HG03066 (cell line): ENCODE data around the gene PLCB1.

Experiments used
- ATAC-seq: cut with Tn5 transposase; IDR thresholded peaks from one replicate; pipeline ENCODE4 v1.9.1; 2021; ENCODE audit warnings: low read depth; ENCODE audit not compliant: unreplicated experiment

Gene PLCB1

GRCh38 chr20:8523684-8524083 is 391.6 kb downstream of the PLCB1 start:
- ATAC-seq = no peak

- ATAC-seq = no peak
Observed at GRCh38 chr20:8524101-8525016, 392.3 kb downstream of the PLCB1 start.

DNA sequence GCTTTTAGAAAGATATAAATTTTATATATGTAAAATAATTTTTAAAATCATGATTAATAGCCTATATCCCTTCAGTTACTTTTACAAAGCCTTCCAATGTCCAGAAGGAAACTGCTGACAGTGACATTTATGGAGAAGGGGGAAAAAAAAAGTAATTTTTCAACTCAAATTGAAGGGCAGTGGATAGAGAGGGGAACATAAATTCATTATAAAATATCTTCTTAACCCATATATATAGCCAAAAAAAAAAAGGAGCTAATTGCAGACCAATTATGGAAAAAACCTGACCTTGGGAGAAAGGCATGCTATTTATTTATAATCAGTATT is 392.9 kb downstream of the PLCB1 start:
- ATAC-seq = no peak

GRCh38 chr20:8526610-8527009 is 394.5 kb downstream of the PLCB1 start:
- no peak for ATAC-seq

GRCh38 chr20:8527998-8528723 is 396.1 kb downstream of the PLCB1 start:
- ATAC-seq = no peak

DNA sequence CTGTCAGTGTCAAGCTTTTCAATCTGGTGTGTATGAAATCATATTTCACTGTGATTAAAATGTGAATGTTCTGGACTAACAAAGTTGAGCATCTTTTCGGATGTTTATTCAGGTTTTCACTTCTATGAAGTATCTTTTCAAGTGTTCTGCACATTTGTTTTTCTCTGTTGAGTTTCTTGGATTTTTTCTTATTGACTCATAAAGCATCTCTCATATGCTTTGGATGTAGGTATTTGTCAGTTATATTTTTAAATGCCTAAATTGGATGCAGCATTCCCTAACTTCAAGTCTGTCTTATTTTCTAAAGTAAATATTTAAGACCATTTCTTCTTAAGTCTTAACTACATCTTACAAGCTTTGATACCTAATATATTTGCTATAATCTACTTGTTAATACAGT is 398.0 kb downstream of the PLCB1 start:
- ATAC-seq = no peak

DNA sequence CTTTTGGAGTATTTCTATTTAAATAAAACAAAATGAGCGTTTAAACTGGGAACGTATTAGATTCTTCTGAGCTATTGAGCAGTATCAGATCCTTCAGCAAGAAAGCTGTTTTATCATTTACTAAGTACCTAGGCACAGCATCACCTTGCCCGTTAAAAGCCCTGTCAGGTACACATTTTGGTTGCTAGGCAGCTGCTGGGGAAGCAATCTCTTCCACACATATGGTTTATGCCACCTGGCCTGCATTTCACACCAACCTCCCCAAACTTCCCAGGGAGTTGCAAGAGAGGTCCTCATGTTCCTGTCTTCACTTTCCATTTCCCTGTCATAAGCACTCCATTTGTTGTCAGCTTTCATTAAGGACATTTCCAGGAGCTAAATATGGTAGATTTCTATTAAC is 400.1 kb downstream of the PLCB1 start:
- ATAC-seq = no peak

DNA sequence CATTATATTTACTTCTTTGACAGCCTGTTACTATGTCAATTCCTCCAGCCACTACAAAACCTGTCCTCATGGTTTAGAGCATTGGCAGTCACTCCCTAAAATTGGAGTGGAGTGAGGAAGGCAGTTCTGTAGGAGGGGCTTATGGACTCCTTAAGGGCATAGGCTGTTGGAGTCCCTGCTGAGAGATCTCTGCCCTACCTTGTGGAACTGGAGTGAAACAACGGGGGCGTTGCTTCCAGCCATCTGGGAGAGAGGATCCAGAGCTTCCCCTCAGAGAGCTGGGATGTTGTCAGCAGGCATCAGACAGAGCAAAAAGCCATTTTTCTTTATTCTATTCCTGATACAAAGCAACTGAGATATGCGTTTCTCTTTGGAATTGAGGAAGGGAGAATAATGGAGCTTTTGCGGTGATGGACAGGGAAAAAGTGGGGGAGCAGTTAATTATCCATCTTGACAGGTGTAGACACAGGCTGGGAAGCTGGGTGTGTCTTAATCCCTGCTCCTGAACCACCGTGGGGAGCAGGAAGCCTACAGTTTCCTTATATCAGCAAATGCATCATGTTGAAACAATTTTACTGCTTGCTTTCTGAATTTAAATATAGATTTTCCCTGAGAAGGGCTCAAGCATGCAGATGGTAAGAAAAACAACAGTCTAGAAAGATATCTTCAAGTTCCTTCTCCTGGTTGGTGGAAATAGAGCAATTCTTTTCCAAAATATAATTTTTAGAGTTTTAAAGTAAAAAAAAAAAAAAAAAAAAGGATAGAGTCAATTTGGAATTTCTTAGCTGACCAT is 402.5 kb downstream of the PLCB1 start:
- no peak for ATAC-seq

GRCh38 chr20:8535403-8536261 is 403.6 kb downstream of the PLCB1 start:
- ATAC-seq = no peak

- no peak for ATAC-seq
Observed at GRCh38 chr20:8536262-8536618, 404.2 kb downstream of the PLCB1 start.

- no peak for ATAC-seq
Observed at GRCh38 chr20:8540466-8540865, 408.4 kb downstream of the PLCB1 start.

- ATAC-seq = no peak
Observed at GRCh38 chr20:8542110-8542486, 410.0 kb downstream of the PLCB1 start.

- no peak for ATAC-seq
Observed at GRCh38 chr20:8545212-8545611, 413.1 kb downstream of the PLCB1 start.

GRCh38 chr20:8547035-8547650 is 415.1 kb downstream of the PLCB1 start:
- no peak for ATAC-seq

GRCh38 chr20:8547968-8548588 is 416.0 kb downstream of the PLCB1 start:
- ATAC-seq = no peak

DNA sequence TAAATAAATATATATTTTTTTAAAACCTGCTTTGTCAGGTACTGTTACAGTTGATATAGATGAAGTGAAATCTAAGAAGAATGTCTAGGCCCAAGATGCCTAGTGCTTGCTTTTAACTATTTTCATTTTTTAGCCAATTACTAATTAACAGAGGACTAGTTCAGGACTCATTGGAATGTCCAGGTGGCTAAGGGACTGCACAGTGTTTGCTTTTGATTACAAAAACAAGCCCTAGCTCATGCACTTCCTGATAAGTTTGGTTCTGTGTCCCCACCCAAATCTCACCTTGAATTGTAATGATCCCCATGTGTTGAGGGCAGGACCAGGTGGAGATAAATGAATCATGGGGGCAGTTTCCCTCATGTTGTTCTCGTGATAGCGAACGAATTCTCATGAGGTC is 417.1 kb downstream of the PLCB1 start:
- no peak for ATAC-seq

DNA sequence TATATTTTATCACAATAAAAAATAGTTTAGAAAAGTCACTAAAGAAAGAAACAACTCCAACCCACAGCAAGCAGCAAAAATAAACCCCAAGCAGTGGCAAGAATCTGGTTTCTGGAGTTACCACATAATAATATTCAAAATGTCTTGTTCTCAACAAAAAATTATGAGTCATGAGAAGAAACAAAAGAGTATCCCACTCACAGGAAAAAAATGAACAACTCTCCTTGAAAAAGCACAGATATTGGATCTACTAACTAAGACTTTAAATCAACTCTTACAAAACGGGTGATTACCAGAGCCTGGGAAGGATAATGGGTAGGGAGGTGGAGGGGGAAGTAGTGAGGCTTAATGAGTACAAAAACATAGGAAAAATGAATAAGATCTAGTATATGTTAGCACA is 425.6 kb downstream of the PLCB1 start:
- ATAC-seq = no peak

DNA sequence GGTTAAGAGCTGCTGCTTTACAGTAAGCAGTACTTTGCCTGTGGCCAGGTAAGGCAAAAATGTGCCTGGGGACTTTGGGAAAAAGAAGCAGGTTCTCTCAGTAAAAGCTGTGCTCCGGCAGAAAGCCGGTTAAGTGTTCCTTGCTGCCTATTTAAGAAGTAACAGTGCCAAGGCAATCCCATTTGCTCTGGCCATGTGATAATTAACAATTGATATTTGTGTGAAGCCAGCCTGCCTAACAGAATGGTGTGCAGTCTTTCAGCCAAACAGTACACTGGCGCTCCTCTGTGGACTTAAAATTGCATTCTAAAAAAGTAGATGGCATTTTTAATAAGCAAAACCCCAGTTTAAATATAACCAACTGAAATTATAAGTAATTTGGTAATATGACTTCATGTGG is 430.3 kb downstream of the PLCB1 start:
- no peak for ATAC-seq

DNA sequence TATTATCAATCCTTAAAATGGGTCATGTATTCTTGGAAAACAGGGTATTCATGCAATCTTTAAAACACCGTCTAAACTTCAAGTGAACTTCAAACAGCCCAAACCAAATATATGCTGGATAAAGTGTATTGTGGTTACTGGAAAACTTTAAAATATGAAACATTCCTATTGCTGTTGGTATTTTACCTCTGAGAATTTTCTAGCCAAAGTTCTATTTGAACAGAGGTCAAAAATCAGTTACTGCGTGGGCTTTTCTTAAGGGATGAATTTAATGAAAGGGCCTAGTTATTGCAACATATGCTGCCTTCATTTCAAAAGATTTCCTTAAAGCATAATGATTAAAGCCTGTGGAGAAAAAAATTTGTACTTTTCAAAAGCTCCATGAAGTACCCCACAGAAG is 436.0 kb downstream of the PLCB1 start:
- no peak for ATAC-seq

DNA sequence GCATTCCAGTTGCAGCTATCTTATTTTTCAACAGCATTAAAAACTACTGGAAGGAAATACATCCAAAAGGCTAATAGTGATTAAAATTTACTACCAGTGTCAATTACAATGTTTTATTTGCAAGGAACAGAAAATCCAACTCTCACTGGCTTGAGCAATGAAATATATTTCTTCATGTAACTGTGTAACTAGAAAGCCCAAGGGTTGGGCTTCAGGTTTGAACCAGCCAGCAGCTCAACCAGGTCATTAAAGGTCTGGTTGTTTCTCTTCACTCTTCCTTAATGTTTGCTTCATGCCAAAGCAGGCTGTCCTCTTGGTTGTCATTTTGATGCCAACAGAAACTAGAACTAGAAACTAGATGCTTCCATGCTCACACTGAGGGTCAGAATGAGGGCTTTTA is 437.7 kb downstream of the PLCB1 start:
- no peak for ATAC-seq
